Fibroblast of skin of right biceps (primary cell): ENCODE data around the gene ZBTB3.
"Not testable (repeated sequence)": the region's sequence is repeated elsewhere in the genome, so short reads cannot be mapped to it uniquely, and the experiment has no call there.

Experiments
- DNase-seq: peaks from one replicate; pipeline ENCODE4 v3.0.0-alpha.2; 2013

Gene ZBTB3

GRCh38 chr11:62753736-62754603, at the start of gene ZBTB3:
Gene ZBTB3, minus strand, starts transcription at chr11:62754160. Its CDS starts 496 bp downstream, at chr11:62753664.
- peak; percentile 99 for DNase-seq

- DNase-seq: no peak
These were observed 47.1 kb upstream of the ZBTB3 start for GRCh38 chr11:62801071-62801470.

GRCh38 chr11:62799486-62799885, 45.5 kb upstream of the ZBTB3 start:
- no peak for DNase-seq

- DNase-seq: no peak
These were observed 42.3 kb upstream of the ZBTB3 start for GRCh38 chr11:62796281-62796680.

GRCh38 chr11:62794201-62794775, 40.3 kb upstream of the ZBTB3 start:
- no peak for DNase-seq

GRCh38 chr11:62792202-62792575, 38.2 kb upstream of the ZBTB3 start:
- DNase-seq: peak; percentile 10

GRCh38 chr11:62791501-62792201, 37.7 kb upstream of the ZBTB3 start, which contains the start of gene TMEM223:
Gene TMEM223, minus strand, starts transcription at chr11:62792006. Its CDS starts 12 bp downstream, at chr11:62791994.
- peak; percentile 79 for DNase-seq

GRCh38 chr11:62789576-62789975, 35.6 kb upstream of the ZBTB3 start:
- DNase-seq: no peak

GRCh38 chr11:62788991-62789390, 35.0 kb upstream of the ZBTB3 start:
- DNase-seq: no peak

- DNase-seq: peak; percentile 98
These were observed 33.2 kb upstream of the ZBTB3 start, which contains the start of gene TMEM179B for GRCh38 chr11:62787005-62787759. Gene TMEM179B, plus strand, starts transcription at chr11:62787402. Its CDS starts 30 bp downstream, at chr11:62787432.

GRCh38 chr11:62786318-62787004, 32.5 kb upstream of the ZBTB3 start:
- peak; percentile 82 for DNase-seq

GRCh38 chr11:62782753-62783152, 28.8 kb upstream of the ZBTB3 start:
- DNase-seq: no peak

- no peak for DNase-seq
These were observed 24.5 kb upstream of the ZBTB3 start for GRCh38 chr11:62778441-62778840.

GRCh38 chr11:62777389-62777788, 23.4 kb upstream of the ZBTB3 start:
- no peak for DNase-seq

- DNase-seq: no peak
These were observed 21.7 kb upstream of the ZBTB3 start for GRCh38 chr11:62775646-62776045.

- DNase-seq: no peak
These were observed 20.4 kb upstream of the ZBTB3 start for GRCh38 chr11:62774407-62774806.

- peak; percentile 97 for DNase-seq
These were observed 17.4 kb upstream of the ZBTB3 start, which contains the start of gene TAF6L for GRCh38 chr11:62771144-62772021. Gene TAF6L, plus strand, starts transcription at chr11:62771396. Its CDS starts 4,388 bp downstream, at chr11:62775784.

GRCh38 chr11:62770778-62771143, 16.8 kb upstream of the ZBTB3 start:
- DNase-seq: peak; percentile 14

- not testable (repeated sequence) for DNase-seq
These were observed 6.9 kb upstream of the ZBTB3 start for GRCh38 chr11:62760867-62761227.

GRCh38 chr11:62757846-62758788, 4.2 kb upstream of the ZBTB3 start:
- DNase-seq: no peak
